ENCODE data around the gene FCN1.
A peak's percentile ranks its signal among the peaks of the same experiment; 100 is the strongest.

The FCN1 gene

GRCh38 chr9:134891053-134891452, 26.7 kb downstream of the FCN1 start:
- no peak for DNase-seq (ENCODE audit: low spot score)

DNA sequence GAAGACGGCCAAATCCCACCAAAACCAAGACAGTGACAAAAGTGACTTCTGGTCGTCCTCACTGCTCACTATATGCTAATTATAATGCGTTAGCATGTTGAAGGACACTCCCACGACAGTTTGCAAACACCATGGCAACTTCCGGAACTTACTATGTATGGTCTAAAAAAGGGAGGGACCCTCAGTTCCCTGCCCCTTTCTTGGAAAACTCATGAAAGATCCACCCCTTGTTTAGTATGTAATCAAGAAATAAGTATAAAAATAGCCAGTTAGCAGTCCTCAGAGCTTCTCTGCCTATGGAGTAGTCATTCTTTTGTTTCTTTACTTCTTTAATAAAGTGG, 27.6 kb downstream of the FCN1 start:
- DNase-seq (ENCODE audit: low spot score), result no peak

- DNase-seq (ENCODE audit: low spot score), result peak; percentile 65
Measured at GRCh38 chr9:134889386-134890154, 28.1 kb downstream of the FCN1 start.

- DNase-seq (ENCODE audit: low spot score), result peak; percentile 28
Measured at GRCh38 chr9:134888603-134889190, 29.0 kb downstream of the FCN1 start.

DNA sequence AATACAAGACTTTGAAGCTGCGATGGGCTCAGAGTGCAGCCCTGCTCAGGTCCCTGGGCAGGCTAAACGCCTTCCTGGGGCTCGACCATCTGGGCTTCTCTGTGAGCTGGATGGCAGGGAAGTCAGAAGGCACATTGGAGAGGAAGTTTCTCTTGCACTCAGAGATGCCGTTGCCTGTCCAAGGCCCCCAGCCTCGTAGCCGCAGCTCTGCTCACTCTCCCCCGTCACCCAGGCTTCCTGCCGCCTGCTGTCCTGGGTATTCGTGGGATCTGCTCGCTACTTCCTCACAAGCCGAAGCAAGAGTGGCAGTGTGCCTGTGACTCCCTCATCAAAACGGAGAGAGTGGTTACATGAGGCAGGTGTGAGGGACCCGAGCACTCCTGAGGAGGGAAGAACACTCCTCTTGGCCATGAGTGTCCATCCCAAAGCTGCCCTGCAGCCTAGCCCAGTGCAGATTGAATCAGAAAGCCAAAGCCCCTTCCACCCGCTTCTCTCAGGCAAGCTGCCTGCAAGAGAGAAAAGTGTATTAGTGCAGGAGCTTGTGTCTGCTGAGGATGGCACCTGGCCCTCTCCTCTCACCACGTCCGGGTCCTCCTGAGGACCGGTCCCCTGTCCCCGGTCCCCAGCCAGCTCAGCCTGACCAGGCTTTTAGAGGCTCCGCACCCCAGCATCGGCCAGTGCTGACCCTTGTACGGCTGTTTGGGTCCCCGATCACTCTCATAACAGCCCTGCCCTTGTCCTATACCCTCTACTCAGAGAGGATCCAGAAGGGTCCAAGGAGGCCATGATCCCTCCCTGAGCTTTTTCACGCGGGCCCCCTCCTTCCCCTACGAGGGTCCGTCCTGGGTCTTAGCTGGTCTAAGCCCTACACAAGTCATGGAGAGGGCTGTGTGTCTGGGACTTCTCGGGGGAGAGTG, 29.8 kb downstream of the FCN1 start:
- no peak for DNase-seq (ENCODE audit: low spot score)

DNA sequence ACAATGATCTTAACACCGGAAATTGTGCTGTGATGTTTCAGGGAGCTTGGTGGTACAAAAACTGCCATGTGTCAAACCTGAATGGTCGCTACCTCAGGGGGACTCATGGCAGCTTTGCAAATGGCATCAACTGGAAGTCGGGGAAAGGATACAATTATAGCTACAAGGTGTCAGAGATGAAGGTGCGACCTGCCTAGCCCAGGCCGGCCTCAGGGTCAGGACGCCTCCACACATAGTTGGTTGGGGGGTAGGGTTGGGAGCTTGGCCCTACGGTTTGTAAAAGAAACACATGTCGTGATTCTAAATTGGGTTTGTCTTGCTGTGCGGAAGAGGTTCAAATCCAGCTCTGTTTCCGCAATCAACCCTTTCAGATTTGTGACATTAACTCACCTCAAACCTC, 30.5 kb downstream of the FCN1 start:
- DNase-seq (ENCODE audit: low spot score), result no peak

- no peak for DNase-seq (ENCODE audit: low spot score)
Measured at GRCh38 chr9:134886413-134886913, 31.2 kb downstream of the FCN1 start.

GRCh38 chr9:134885679-134886412, 31.9 kb downstream of the FCN1 start:
- no peak for DNase-seq (ENCODE audit: low spot score)

- DNase-seq (ENCODE audit: low spot score), result no peak
Measured at GRCh38 chr9:134885001-134885678, 32.6 kb downstream of the FCN1 start.

DNA sequence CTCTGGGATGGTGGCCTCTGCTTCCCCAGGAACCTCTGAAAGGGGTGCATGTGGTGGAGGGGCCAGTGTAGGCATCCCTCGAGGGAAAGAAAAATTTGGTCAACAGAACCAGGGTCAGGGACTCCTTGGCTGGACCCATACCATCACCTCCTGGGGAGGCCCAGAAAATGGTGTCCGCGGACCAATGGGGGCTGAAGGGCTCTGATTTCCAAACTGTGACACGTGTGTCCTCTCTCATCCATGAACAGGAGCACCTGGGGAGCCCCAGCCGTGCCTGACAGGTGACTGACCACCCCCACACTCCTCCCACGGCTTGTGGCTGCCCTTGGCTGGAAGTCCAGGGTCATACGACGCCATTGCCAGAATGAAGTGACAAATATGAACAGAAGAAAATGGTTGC, 33.2 kb downstream of the FCN1 start:
- no peak for DNase-seq (ENCODE audit: low spot score)

DNA sequence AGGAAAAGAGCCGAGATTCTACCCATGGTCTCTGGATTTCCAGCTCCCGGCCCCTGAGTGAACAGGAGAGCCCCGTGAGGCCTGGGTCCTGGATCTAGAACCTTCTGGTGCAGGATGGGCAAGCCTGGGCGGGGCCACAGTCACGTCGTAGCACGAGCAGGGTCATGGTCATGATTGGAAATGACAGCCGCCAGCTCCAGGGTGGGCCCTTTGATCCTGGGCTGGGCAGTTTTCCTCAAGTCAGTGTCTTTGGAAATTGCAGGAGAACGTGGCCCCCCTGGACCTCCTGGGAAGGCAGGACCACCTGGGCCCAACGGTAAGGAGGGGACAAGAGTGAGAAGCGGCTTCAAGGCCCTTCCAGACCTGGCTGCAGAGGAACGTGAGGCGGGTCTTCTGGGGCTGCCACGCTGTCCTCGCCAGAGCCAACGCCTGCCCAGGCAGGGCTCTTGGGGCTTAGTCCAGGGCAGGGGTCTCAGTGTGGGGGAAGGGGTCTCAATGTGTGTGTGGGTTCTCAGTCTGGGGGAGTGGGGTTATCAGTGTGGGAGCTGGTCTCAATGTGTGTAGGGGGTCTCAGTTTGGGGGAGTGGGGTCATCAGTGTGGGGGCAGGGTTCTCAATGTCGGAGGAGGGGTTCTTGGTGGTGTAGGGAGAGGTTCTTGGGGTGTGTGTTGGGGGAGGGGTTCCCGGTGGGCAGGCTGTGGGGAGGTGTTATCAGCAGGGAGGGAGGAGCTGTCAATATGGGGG, 34.5 kb downstream of the FCN1 start:
- no peak for DNase-seq (ENCODE audit: low spot score)

- no peak for DNase-seq (ENCODE audit: low spot score)
Measured at GRCh38 chr9:134882204-134882785, 35.4 kb downstream of the FCN1 start.

- DNase-seq (ENCODE audit: low spot score), result no peak
Measured at GRCh38 chr9:134881313-134881670, 36.4 kb downstream of the FCN1 start.

DNA sequence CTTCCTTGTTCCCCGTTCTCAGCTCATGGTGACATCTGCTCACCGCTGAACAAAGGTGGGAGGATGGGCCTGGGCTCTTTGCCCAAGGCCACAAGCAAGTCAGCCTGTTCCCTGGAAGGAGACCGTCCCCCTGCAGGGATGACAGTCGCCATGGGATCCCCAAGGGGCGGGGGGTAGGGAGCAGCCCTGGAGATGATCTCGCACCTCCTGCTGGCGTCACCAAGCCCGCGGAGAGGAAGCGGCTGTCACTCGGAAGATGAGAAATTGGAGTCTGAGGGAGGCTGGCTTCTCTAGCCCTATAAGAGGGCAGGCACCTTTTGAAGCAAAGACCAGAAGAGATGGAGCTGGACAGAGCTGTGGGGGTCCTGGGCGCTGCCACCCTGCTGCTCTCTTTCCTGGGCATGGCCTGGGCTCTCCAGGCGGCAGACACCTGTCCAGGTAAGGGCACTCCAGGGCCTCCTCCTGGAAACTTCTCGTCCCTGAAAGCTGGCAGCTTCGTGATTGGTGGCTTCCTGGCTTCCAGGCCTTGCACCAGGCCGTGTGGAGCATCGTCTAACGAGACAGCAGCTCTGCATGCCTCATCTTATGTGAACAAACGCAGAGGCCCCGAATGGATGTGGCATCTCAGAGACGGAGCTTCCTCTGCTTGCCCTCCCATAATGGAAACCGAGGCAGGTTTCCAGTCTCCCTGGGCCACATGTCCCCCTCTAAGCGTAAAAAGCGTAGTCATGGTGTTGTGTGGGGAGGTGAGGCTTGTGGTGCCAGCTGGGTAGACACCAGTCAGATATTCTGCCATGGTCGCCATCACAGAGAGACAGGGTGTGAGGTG, 37.0 kb downstream of the FCN1 start, which contains the start of gene FCN2:
Gene FCN2 (plus strand): TSS at position 327 of the 829 bp plus-strand sequence. CDS start 12 bp downstream, at position 339.
- no peak for DNase-seq (ENCODE audit: low spot score)

GRCh38 chr9:134879664-134880483, 37.8 kb downstream of the FCN1 start:
- DNase-seq (ENCODE audit: low spot score), result no peak

GRCh38 chr9:134877541-134877940, 40.2 kb downstream of the FCN1 start:
- DNase-seq (ENCODE audit: low spot score), result no peak

- DNase-seq (ENCODE audit: low spot score), result no peak
Measured at GRCh38 chr9:134875371-134875770, 42.3 kb downstream of the FCN1 start.

GRCh38 chr9:134872482-134873231, 45.1 kb downstream of the FCN1 start:
- peak; percentile 15 for DNase-seq (ENCODE audit: low spot score)

All from NAMALWA (cell line).